ENCODE data around the gene CCND1.

CCND1 gene

DNA sequence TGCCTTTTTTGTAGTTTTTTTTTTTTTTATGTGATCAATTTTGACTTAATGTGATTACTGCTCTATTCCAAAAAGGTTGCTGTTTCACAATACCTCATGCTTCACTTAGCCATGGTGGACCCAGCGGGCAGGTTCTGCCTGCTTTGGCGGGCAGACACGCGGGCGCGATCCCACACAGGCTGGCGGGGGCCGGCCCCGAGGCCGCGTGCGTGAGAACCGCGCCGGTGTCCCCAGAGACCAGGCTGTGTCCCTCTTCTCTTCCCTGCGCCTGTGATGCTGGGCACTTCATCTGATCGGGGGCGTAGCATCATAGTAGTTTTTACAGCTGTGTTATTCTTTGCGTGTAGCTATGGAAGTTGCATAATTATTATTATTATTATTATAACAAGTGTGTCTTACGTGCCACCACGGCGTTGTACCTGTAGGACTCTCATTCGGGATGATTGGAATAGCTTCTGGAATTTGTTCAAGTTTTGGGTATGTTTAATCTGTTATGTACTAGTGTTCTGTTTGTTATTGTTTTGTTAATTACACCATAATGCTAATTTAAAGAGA lies 12.5 kb downstream of the CCND1 start:
- no peak for DNase-seq (ENCODE audit: low read depth in 2 of 2)

DNA sequence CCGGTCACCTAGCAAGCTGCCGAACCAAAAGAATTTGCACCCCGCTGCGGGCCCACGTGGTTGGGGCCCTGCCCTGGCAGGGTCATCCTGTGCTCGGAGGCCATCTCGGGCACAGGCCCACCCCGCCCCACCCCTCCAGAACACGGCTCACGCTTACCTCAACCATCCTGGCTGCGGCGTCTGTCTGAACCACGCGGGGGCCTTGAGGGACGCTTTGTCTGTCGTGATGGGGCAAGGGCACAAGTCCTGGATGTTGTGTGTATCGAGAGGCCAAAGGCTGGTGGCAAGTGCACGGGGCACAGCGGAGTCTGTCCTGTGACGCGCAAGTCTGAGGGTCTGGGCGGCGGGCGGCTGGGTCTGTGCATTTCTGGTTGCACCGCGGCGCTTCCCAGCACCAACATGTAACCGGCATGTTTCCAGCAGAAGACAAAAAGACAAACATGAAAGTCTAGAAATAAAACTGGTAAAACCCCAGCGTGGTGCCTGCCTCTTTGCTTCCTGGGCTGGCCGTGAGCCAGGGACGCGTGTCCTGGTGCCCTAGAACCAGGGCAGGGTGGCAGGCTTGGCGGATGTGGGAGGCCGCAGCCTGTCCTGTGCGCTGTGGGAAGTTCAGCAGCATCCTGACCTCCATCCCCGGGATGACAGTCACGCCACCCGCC lies 13.2 kb downstream of the CCND1 start:
- DNase-seq (ENCODE audit: low read depth in 2 of 2) = no peak

DNA sequence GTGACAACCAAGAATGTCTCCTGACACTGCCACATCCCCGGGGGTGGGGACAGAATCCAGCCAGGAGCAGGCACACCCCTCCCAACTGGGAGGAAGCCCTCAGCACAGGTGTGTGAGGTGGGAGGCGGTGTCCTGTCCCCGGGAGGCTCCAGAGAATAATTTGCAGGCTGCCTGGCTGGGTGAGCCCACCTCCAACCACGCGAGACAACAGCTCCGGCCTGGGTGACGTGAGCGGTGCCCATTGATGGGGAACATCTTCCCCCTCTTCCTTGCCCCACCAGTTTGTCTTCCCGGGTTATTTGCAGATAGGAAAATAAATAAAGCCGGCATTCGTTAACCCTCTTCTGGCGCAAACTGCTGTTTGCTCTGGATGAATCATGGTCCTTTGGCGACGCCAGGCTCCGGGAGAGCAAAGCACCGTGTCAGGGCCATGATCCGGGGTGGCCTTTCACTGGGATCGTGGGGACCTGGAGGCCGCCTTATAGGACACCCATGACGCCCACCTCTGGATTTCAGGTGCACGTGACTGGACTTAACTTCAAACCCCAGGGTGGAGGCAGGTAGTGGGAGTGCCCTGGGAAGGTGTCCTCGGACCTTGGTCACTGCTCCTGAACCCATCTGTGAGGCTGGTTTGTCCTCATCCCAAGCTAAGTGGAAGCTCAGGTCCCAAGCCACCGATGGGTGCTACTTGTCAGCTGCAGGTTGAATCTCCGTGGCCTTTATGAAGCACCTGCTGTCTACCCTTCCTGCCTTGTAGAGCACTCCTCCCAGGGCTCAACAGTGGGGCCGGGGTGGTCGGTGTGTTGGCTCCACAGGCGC lies 13.9 kb downstream of the CCND1 start:
- no peak for DNase-seq (ENCODE audit: low read depth in 2 of 2)

DNA sequence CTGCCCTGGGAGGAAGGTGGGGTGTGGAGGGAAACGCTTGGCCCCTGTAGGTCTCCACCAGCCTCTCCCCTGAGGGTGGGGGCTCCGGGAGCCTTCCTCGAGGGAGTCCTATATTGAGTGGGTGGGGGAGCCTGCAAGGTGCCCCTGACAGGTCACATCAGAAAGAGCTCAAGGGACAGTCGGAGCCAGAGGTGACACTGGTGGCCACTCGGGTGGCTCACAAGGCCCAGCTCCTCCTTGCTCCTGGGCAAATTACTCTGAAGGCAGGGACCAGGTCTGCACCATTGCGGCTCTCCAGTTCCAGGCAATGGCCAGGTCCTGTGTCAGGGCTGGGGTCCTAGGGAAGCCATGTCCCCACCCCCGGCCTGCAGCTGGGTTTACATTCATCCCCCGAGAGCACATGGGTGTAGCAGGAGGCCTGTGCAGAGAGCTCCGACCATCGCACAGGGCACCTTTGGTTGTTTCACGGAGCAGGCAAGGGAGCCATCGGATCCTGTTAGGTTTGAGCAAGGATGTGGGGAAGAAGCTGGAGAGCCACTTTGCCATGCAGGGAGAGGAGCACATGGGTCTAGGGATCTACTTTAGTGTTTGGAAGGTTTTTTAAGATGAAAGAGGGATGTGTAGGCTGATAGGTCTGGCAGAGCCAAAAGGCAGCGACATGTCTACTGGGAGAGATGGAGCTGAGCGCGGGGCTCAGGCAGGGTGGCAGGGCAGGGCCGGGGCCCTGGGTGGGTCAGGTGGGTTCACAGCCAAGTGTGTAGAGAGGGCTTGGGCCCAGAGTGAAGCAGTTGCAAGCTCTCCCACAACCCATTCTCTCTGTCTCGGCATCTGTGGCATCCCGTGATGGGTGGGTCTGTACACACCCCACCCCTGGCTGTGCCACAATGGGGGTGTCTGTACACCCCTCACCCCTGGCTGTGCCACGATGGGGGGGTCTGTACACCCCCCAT lies 14.8 kb downstream of the CCND1 start:
- DNase-seq (ENCODE audit: low read depth in 2 of 2) = no peak

DNA sequence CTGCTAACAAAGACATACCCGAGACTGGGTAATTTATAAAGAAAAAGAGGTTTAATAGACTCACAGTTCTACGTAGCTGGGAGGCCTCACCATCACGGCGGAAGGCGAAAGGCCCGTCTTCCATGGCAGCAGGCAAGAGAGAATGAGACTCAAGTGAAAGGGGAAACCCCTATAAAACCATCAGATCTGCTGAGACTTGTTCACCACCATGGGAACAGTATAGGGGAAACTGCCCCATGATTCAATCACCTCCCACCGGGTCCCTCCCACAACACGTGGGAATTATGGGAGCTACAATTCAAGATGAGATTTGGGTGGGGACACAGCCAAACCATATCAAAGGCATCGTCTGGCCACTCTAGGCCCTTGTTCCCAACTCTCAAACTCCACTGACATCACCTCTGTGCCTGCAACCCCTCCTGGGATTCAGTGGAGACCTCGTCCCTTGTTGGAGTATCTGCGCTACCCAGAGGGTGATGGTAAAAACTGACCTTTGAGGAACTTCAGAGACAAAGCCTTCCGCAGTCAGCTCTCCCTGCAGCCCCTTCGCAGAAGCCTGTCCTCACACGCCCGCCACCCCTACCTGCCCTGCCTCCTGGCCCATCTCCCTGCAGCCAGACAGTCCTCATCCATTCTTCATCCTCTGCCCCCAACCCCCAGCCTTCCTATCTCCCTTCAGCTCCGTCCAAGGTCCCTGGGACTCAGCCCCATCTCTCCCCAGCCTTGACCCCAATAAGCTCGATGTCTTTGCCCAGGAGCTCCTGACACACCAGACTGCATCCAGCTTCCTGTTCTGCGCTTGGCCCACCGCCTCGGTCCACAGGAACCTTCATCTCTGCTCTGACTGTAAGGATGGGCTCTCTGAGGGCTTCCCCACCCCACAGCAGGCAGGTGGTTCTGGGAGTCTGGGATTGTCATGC lies 15.8 kb downstream of the CCND1 start:
- DNase-seq (ENCODE audit: low read depth in 2 of 2) = no peak

DNA sequence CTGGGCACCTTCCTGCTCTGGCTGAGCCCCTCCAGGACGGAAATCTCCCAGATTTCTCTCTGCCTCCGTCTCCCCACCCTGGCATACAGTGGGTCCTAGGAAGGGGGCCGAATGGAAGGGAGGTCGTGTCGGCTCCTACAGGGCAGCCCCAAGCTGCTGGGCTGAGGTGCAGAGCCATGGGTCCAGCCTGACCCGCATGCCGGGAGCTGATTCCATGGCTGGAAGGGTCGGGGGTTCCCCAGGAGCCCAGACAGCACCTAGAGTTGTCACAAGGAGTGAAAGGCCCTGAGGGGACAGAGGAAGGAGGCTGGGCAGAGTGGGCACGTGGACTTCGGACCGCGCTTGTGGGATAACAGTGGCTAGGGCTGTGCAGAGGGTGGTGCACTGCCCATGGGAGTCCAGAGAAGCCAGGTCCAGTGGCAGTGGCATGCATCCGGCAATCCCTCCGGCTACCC lies 16.5 kb downstream of the CCND1 start:
- no peak for DNase-seq (ENCODE audit: low read depth in 2 of 2)

DNA sequence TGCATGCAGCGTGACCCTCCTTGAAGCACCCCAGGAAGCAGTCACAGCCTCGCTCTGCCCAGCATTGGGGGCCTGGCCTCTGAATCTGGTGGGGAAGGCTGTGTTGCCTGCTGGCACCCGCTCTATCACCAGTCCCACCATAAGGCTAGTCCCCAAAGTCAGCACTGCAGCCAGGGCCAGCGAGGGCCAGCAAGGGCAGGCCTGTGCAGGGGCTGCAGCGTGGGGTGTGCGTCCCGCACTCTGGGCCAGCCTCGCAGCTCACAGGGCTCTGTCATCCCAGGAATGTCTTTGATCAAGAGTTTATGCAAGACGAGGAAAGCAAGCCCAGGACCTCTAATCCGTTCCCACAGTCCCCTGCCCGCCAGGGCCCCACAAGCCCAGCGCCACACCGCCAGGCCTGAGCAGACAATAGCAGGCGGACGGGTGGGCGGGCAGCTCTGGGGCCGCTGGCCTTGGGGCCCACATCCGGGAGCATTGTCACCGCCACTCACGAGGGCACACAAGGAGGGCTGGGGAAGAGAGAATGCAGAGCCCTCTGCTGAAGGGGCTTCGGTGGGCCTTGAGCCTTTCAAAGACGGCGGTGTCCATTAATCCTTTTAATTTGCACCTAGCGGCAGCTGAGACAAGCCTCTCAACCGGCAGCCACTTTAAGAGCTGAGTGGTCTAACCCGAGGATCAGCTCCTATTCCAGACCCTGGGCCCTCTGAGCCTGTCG lies 17.1 kb downstream of the CCND1 start:
- no peak for DNase-seq (ENCODE audit: low read depth in 2 of 2)

DNA sequence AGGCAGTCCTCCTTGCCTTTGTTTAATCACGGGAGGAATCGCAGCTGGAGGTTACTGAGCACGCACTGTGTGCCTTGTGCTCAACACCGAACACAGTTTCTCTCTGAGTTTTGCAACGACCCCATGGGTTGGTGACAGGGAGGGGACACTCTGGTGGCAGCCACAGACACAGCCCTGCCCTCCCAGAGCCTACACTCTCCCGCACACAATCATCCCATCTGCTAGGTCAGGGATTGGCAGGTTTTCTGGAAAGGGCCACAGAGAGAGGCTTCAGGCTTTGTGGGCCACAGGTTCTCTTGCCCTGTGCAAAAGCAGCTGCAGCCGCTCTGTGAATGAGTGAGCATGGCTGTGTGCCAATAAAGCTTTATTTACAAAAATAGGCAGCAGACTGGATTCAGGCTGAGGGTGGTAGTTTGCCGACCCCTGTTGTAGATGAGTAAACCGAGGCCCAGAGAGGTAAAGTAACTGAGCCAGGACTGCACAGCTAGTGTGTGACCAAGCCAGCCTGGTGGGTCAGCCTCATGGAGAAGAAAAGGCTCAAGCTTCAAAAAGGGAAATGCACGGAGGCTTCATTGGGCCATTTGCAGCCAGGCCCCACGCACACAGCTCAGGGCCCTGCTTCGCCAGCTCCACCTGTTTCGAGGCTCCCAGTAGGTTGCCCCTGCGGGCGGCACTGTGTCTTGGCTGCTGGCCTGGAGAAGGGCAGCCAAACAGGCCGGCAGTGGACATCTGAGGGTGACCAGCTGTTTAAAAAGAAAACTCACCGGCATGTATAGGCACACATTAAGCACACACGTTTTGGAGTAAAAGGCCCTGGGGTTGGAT lies 17.9 kb downstream of the CCND1 start:
- DNase-seq (ENCODE audit: low read depth in 2 of 2) = no peak

DNA sequence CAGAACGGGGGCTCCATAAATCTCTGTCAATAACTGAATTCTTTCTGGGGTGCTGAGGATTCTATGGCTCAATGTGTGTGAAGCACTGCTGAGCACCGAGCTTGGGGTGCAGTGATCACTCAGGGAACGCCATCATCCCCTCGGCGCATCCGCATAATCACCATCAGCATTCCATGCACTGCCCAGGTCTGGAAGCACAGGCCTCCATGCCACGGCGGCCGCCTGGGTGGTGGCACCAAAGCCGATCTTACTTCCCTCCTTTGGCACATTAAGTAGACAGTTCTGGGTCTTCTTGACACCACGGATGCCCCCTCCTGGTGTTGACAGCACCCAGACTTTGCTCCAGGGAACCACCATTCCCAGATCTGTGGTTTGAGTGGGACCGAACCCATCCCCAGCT lies 18.6 kb downstream of the CCND1 start:
- no peak for DNase-seq (ENCODE audit: low read depth in 2 of 2)

DNA sequence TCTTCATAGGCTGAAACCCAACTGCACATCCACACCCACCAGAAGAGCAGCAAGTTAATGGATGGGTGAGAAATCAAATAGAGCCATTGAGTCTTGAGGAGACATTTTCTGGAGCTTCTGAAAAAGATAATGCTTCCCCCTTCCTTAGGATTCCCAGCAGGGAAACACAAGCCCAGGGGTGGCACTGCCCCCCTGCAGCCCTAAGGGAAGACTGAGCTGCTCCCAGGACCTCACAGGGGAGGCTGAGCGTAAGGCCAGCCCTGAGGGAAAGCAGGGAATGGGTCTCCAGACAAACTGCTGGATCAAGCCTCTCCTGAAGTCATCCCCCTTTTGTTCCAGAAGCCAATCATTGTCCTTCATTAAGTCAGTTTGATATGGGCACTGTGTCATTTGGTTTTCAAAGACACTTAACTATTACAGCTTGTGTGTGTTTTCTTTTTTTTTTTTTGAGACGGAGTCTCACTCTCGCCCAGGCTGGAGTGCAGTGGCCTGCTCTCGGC lies 19.1 kb downstream of the CCND1 start:
- no peak for DNase-seq (ENCODE audit: low read depth in 2 of 2)

DNA sequence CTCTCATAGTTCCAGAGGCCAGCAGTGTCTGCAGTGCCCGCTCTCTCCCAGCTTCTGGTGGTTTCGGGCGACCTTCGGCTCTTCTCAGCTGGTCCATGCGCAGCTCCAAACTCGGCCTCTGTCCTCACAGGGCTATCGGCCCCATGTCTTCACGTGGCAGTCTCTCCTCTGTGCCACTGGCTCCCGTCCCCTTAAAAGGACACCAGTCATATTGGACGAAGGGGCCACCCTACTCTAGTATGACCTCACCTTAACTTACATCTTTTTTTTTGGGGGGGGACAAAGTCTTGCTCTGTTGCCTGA lies 20.4 kb downstream of the CCND1 start:
- DNase-seq (ENCODE audit: low read depth in 2 of 2) = no peak

DNA sequence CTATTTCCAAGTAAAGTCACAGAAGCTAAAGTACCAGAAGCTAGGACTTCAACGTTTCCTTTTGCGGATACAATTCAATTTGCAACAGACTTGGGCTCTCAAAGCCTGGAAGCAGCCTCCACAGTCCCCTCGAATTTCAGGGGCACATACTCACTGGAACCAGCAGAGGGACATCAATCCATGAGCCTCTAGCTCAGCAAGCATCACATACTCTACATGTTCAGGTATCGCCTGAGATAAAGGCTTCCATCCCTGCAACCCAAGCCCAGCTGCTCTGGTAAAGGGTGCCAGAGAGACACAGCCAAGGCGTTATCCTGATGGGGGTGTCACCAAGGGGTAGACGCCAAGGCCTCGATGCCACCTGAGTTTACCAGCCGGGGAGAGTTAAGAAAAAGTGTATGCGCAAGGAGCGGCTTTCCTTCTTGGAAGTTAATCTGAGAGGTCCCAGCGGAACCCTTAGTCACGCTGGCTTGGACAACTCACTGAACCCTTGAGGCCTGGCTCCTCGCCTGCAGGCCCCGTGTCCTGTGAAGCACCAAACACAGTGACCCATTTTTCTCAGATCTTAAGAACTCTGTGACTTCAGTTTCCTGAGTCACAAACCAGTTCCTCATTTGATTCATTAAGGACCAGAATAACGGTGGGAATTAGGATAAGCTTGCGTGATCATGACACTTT lies 21.2 kb downstream of the CCND1 start:
- no peak for DNase-seq (ENCODE audit: low read depth in 2 of 2)

DNA sequence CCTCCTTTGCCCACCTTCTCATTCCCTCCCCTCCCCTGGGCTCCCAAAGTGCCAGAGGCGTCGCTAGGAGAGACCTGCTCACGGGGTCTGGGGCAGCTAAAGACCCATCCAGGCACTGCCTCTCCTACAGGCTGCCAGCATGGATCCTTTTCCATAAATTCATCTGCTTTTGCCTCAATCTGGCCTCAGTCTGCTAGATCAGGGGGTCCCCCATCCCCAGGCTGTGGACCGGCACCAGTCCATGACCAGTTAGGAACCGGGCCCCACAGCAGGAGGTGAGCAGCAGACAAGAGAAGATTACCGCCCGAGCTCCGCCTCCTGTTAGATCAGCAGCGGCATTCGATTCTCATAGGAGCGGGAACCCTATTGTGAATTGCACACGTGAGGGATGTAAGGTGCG lies 21.9 kb downstream of the CCND1 start:
- no peak for DNase-seq (ENCODE audit: low read depth in 2 of 2)

DNA sequence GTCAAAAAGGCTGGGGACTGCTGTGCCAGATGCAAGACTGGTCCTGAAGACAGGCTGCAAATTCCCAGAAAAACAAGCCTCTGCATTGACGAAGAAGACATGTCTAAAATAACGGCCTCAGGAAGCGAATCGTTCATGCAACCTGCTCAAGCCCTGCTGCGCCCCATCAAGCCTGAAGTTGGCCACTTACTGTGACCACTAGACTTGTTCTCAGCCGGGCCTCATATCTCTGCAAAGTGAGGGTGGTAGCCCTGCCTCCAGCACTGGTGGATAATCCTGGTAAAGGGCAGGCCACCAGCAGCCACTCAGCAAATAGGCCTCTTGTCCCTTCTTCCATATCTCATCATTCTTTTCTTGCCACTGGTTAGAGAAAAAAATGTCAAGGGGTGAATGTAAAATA lies 22.4 kb downstream of the CCND1 start:
- DNase-seq (ENCODE audit: low read depth in 2 of 2) = no peak

DNA sequence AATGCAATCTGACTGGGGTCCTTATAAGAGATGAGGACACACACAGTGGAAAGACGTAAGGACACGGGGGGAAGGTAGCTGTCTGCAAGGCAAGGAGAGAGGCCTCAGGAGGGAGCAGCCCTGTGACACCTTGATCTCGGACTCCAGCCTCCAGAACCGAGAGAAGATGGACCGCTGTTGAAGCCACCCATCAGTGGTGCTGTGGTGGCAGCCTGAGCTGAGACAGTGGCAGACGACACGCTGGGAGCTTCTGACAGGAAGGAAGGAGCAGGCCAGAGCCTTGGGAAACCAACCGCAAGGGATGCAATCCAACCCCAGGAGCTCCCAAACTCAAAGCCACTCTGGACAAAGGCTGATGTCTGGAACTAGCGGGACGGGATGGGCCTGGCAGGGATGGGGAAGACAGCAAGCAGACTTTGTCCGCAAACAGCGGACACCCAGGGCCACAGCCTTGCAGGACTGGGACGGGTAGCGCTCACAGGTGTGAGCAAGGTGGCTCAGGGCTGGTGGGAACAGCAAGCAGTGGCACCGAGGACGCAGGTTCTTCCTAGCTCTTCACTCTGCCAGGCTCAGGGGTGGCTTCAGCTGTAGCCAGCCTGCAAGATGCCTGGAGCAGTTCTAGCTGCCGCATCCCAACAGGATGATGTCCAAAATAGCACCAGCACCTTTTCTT lies 23.3 kb downstream of the CCND1 start:
- DNase-seq (ENCODE audit: low read depth in 2 of 2) = no peak

DNA sequence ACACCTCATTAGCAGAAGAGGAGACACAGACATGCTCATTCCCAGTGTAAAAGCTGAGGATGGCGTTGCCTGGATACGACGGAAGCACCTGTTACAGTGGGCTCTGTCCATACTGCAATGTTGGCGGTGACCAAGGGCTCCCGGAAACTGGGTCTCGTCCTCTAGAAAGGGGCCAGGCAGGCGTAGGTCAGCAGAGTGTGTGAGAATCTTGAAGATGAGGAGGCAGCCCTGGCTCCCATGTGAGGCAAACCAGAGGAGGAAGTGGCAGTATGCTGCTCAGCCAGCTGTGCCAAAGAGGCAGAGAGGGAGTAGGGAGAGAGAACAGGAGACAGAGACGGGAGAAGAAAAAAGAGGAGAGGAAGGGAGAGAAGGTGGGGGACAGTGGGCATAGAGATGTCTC lies 23.9 kb downstream of the CCND1 start:
- DNase-seq (ENCODE audit: low read depth in 2 of 2) = no peak

DNA sequence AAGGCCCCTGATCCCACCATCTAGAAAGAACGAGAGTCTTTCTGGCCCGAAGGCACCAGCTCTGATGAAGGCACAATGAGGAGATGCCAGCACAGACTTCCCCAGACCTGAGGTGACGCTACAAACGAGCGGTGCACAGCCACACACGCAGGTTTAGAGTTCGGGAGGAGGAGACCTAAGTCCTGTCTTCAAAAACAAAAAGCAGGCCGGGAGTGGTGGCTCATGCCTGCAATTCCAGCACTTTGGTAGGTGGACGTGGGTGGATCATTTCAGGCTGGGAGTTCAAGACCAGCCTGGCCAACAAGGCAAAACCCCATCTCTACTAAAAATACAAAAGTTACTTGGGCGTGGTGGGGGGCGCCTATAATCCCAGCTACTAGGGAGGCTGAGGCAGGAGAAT lies 24.7 kb downstream of the CCND1 start:
- DNase-seq (ENCODE audit: low read depth in 2 of 2) = no peak

DNA sequence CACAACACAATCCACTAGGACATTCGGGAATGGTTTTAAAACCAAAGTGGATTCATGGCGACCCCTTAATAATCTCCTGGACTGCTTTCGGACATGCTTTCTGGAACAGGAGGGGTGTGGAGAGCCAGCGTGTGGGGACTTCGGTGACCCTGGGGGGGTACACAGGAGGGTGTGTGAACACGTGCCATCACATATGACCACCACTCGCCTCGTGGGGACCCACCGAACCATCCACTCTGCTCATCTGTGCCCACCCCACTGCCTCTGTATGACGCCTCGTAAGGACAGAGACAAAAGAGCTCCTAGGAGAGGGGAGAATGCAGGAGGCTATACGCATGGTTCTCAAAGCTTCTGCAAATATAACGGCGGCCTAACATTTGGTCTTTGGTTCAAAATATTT lies 25.3 kb downstream of the CCND1 start:
- no peak for DNase-seq (ENCODE audit: low read depth in 2 of 2)

Measured in stimulated activated CD4-positive, alpha-beta T cell treated with anti-CD3 and anti-CD28 coated beads, Interleukin-4, amount 100 ng/mL, for 48 hours (primary cell).